Measurements from ENCODE around the gene TRIM62. TPM values are rescaled to one million over a fixed set of nuclear protein-coding genes. Genes with fewer than 3 reads are reported as not detected.

The TRIM62 gene
- total RNA-seq, 4 donors from 2014 or later: 4.6 to 52.0 (median 5.8) TPM

DNA sequence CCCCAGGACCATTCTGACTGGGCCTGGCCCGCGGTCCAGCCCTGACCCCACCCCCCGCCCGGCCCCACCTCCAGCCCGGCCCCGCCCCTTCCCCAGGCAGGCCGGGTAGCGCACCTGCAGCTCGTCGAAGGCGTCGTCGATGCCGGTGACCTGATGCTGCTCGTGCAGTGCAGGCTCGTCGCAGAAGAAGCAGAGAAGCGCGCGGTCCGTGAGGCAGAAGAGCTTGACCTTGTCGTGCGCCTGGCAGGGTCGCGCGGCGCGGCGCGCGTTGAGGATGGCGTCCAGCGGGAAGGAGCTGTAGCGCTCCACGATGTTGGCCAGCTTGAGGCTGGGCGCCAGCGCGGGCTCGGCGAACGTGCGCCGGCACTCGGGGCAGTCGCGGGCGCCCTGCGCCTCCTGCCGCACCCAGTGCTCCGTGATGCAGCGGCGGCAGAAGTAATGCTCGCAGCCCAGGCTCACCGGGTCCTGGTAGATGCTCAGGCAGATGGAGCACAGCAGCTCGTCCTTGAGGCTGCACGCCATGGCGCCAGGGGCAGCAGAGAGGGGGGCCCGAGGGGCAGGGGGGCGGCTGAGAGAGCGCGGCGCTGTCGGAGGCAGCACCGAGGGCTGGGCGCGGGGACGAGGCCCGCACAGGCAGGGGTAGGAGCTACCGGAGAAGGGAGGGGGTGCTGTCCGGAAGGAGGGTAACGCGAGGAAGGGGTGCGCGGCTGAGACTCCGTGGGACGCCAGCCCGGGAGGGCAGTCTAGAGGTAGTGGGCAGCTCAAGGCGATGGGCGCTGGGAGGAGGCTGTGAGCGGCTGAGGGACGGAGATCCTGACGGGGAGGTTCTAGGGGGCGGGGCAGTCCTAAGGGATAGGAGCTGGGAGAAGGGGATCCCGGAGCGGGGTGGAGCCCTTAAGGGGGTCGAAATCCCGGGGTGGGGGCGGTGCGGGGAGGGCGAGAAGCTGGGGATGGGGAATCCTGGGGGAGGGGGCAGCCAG, 642 bp downstream of the TRIM62 start:
- peak; percentile 57 for DNase-seq
- WGBS, 2 donors (ENCODE audit: low coverage in 1 of 2): 2% methylated on average over 63 of the region's 90 CpGs; no CpG with 5 or more reads in 1 of the 2 donors
- peak overlapping the region; percentile 77 to 90 (median 82) for H3K27ac ChIP-seq
- H3K4me3 ChIP-seq: peak overlapping the region; percentile 63 to 92 (median 78)
- H3K27me3 ChIP-seq: no peaks in the 10 kb centered on the region
- TF ChIP-seq, protein P1, sequence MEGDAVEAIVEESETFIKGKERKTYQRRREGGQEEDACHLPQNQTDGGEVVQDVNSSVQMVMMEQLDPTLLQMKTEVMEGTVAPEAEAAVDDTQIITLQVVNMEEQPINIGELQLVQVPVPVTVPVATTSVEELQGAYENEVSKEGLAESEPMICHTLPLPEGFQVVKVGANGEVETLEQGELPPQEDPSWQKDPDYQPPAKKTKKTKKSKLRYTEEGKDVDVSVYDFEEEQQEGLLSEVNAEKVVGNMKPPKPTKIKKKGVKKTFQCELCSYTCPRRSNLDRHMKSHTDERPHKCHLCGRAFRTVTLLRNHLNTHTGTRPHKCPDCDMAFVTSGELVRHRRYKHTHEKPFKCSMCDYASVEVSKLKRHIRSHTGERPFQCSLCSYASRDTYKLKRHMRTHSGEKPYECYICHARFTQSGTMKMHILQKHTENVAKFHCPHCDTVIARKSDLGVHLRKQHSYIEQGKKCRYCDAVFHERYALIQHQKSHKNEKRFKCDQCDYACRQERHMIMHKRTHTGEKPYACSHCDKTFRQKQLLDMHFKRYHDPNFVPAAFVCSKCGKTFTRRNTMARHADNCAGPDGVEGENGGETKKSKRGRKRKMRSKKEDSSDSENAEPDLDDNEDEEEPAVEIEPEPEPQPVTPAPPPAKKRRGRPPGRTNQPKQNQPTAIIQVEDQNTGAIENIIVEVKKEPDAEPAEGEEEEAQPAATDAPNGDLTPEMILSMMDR (IDR thresholded peaks at IDR 0.05): no peak
- TF ChIP-seq POLR2A (IDR thresholded peaks at IDR 0.05) (peak; percentile 40), POLR2AphosphoS5 (IDR thresholded peaks at IDR 0.05) (peak; percentile 67 to 83 (median 74))
- in situ Hi-C loops (cut with MboI; ENCODE audit: low pct_ligation_motif_present in 1 of 4, low pct_unique_long_range_greater_than_20kb in 1 of 4, low sequenced_read_pairs in 3 of 4) (no loop called here), intact Hi-C loops (cut with DNase I; ENCODE audit: low total_unique reads) (no loop called here)
- no peaks in the 10 kb centered on the region for H3K36me3 ChIP-seq
- no peaks in the 10 kb centered on the region for H3K9me3 ChIP-seq
- peaks cover 3 to 20% (median 16%) of the 10 kb centered on the region in 4 donors for H3K4me1 ChIP-seq

GRCh38 chr1:33180226-33180910, 1.5 kb downstream of the TRIM62 start:
- H3K27me3 ChIP-seq: no peaks in the 10 kb centered on the region
- H3K4me1 ChIP-seq: peaks cover 3 to 20% (median 16%) of the 10 kb centered on the region in 4 donors
- H3K9me3 ChIP-seq: no peaks in the 10 kb centered on the region
- H3K36me3 ChIP-seq: no peaks in the 10 kb centered on the region
- in situ Hi-C loops (cut with MboI; ENCODE audit: low pct_ligation_motif_present in 1 of 4, low pct_unique_long_range_greater_than_20kb in 1 of 4, low sequenced_read_pairs in 3 of 4): no loop called here
- no peak for TF ChIP-seq POLR2AphosphoS5 (IDR thresholded peaks at IDR 0.05)
- TF ChIP-seq, protein P1 (IDR thresholded peaks at IDR 0.05): no peak
- TF ChIP-seq EP300 (IDR thresholded peaks at IDR 0.05; ENCODE audit: low read depth): no peak
- no peak for TF ChIP-seq POLR2A (IDR thresholded peaks at IDR 0.05)
- H3K27ac ChIP-seq: peak overlapping the region in 2 of 4 donors; percentile 77 to 90
- WGBS, 2 donors (ENCODE audit: low coverage in 1 of 2): 13 to 17% methylated on average over 4 to 25 of the region's 28 CpGs
- intact Hi-C loops (cut with DNase I; ENCODE audit: low total_unique reads): no loop called here
- DNase-seq: peak; percentile 92
- H3K4me3 ChIP-seq: peak overlapping the region; percentile 2 to 84 (median 42)

DNA sequence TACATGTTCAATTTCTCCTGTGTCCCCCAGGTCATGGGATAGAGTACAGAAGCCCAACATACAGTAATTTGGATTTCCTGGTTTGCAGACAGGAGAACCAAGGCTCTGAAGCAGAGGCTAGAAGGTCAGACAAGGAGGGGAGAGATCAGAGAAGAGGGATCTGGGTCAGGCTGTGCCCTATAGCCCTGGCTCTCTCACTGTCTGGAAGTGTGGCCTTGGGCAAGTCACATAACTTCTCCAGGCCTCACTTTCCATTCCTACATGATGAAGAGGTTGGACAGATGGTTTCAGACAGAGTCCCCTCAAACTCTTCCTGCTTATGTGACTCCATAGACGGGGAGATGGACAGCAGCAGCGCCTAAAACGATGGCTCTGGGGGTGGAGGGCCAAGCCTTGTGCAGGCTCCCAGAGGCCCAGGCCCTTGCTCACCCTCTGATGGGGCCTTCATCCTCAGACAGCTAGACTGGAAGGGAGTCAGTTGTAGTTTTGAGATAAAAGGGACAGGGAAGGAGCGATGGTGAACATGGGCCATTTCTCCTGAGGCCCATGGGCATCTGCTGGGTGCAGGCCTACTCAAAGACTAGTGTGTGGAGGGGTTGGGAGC, 2.9 kb downstream of the TRIM62 start:
- WGBS, 2 donors (ENCODE audit: low coverage in 1 of 2): 100% methylated on average over 1 to 4 of the region's 4 CpGs
- Histone ChIP-seq H3K4me1 (peaks cover 3 to 20% (median 16%) of the 10 kb centered on the region in 4 donors), H3K27ac (no peak overlapping the region), H3K9me3 (no peaks in the 10 kb centered on the region), H3K4me3 (no peak overlapping the region), H3K27me3 (no peaks in the 10 kb centered on the region), H3K36me3 (no peaks in the 10 kb centered on the region)
- TF ChIP-seq, protein P1 (IDR thresholded peaks at IDR 0.05): no peak
- TF ChIP-seq POLR2A (IDR thresholded peaks at IDR 0.05) (no peak), POLR2AphosphoS5 (IDR thresholded peaks at IDR 0.05) (no peak), EP300 (IDR thresholded peaks at IDR 0.05; ENCODE audit: low read depth) (no peak)
- in situ Hi-C loops (cut with MboI; ENCODE audit: low pct_ligation_motif_present in 1 of 4, low pct_unique_long_range_greater_than_20kb in 1 of 4, low sequenced_read_pairs in 3 of 4) (no loop called here), intact Hi-C loops (cut with DNase I; ENCODE audit: low total_unique reads) (no loop called here)
- DNase-seq: no peak
